HG03520 (cell line): ENCODE measurements around the gene RPL11.
"Not testable (repeated sequence)": the region's sequence is repeated elsewhere in the genome, so short reads cannot be mapped to it uniquely, and the experiment has no call there.

Experiments used
- ATAC-seq: cut with Tn5 transposase; IDR thresholded peaks from one replicate; pipeline ENCODE4 v1.9.1; 2021; ENCODE audit warnings: mild to moderate bottlenecking, moderate library complexity; ENCODE audit not compliant: unreplicated experiment

Gene RPL11

GRCh38 chr1:23691499-23692307 is at the start of gene RPL11:
TSS of gene RPL11 (plus strand) at chr1:23691806. CDS start at chr1:23691824, 18 bp downstream.
- peak; percentile 77 for ATAC-seq

GRCh38 chr1:23643736-23644554 is 47.7 kb upstream of the RPL11 start:
- ATAC-seq: no peak

- ATAC-seq: no peak
These were observed 47.1 kb upstream of the RPL11 start for GRCh38 chr1:23644555-23644866.

- no peak for ATAC-seq
These were observed 46.3 kb upstream of the RPL11 start for GRCh38 chr1:23645338-23645737.

- no peak for ATAC-seq
These were observed 45.5 kb upstream of the RPL11 start for GRCh38 chr1:23646091-23646490.

GRCh38 chr1:23646541-23646940 is 45.1 kb upstream of the RPL11 start:
- ATAC-seq: no peak

- ATAC-seq: no peak
These were observed 43.0 kb upstream of the RPL11 start for GRCh38 chr1:23648576-23648975.

- ATAC-seq: not testable (repeated sequence)
These were observed 42.4 kb upstream of the RPL11 start for GRCh38 chr1:23649157-23649556.

GRCh38 chr1:23650344-23650990 is 41.1 kb upstream of the RPL11 start:
- ATAC-seq: no peak

- no peak for ATAC-seq
These were observed 40.4 kb upstream of the RPL11 start for GRCh38 chr1:23651069-23651808.

- no peak for ATAC-seq
These were observed 33.8 kb upstream of the RPL11 start for GRCh38 chr1:23657659-23658275.

- no peak for ATAC-seq
These were observed 30.9 kb upstream of the RPL11 start for GRCh38 chr1:23660671-23661070.

GRCh38 chr1:23661887-23662286 is 29.7 kb upstream of the RPL11 start:
- ATAC-seq: no peak

GRCh38 chr1:23664837-23665795 is 26.5 kb upstream of the RPL11 start:
- no peak for ATAC-seq

- ATAC-seq: no peak
These were observed 24.2 kb upstream of the RPL11 start for GRCh38 chr1:23667411-23667810.

GRCh38 chr1:23670709-23671108 is 20.9 kb upstream of the RPL11 start:
- no peak for ATAC-seq

GRCh38 chr1:23673086-23673813 is 18.4 kb upstream of the RPL11 start:
- no peak for ATAC-seq

- no peak for ATAC-seq
These were observed 11.8 kb upstream of the RPL11 start for GRCh38 chr1:23679815-23680214.

GRCh38 chr1:23682946-23683345 is 8.7 kb upstream of the RPL11 start:
- ATAC-seq: no peak
